ENCODE measurements around the gene ERVMER34-1. TPM values are rescaled to one million over a fixed set of nuclear protein-coding genes. Genes with fewer than 3 reads are reported as not detected.

ERVMER34-1 gene, protein sequence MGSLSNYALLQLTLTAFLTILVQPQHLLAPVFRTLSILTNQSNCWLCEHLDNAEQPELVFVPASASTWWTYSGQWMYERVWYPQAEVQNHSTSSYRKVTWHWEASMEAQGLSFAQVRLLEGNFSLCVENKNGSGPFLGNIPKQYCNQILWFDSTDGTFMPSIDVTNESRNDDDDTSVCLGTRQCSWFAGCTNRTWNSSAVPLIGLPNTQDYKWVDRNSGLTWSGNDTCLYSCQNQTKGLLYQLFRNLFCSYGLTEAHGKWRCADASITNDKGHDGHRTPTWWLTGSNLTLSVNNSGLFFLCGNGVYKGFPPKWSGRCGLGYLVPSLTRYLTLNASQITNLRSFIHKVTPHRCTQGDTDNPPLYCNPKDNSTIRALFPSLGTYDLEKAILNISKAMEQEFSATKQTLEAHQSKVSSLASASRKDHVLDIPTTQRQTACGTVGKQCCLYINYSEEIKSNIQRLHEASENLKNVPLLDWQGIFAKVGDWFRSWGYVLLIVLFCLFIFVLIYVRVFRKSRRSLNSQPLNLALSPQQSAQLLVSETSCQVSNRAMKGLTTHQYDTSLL
- not detected in 2 replicates for total RNA-seq (2014; rRNA removed; shearing (Covaris generic))

DNA sequence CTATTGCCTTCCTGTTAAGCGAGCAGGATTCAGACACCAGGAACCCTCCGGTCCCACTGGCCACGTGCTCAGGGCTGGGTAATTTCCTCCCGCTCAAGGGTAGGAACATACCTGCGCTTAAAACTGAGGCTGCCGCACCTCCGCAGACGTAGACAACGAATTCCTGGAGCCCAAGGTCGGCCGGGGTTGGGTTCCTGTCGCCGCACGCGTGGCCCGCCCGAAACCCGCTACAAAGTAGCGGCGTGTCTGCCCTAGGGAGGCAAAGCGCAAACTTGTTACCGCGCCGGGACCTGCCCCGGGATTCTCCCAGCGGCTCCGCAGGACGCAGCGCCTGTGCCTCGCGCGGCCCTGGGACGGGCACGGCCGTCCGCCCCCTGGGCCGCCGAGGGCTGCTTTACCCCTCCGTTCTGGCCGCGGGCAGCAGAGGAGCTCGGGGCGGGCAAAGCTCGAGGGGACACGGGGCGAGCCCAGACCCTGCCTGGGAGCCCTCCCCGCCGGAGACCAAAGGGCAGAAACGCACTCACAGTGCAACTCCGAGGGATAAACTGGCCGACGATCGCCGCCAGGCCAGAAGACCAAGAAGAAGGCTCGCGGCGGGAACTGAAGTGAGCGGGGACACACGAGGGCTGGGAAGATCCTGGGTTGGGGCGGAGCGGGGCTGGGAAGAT lies at the start of gene ERVMER34-1:
TSS of gene ERVMER34-1 (minus strand) at position 607 of the 668 bp plus-strand sequence. CDS start 5,905 bp downstream, outside the sequence.
- DNase-seq (ENCODE audit: low read depth) = no peak

DNA sequence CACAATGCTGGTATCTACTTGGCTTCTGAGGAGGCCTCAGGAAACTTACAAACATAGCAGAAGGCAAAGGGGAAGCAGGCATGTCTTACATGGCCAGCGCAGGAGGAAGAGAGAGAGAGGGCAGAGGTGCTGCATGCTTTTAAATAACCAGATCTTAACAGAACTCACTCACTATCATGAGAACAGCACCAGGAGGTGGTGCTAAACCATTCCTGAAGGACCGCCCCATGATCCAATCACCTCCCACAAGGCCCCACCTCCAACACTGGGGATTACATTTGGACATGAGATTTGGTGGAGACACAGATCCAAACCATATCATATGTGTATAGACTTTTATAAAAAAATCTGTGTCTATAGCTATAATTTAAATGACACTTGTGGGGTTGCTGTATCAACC lies 48.6 kb upstream of the ERVMER34-1 start:
- no peak for DNase-seq (ENCODE audit: low read depth)

DNA sequence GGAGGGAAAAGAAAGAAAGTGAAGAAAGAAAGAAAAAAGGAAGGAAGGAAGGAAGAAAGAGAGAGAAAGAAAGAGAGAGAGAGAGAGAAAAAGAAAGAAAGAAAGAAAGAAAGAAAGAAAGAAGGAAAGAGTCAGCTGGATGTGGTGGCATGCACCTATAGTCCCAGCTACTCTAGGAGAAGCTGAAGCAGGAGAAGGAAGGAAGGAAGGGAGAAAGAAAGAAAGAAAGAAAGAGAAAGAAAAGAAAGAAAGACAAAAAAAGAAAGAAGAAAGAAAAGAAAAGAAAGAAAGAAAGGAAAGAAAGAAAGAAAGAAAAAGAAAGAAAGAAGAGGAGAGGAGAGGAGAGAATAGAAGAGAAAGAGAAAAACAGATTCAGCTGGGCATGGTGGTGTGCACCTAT lies 44.3 kb upstream of the ERVMER34-1 start:
- no peak for DNase-seq (ENCODE audit: low read depth)

DNA sequence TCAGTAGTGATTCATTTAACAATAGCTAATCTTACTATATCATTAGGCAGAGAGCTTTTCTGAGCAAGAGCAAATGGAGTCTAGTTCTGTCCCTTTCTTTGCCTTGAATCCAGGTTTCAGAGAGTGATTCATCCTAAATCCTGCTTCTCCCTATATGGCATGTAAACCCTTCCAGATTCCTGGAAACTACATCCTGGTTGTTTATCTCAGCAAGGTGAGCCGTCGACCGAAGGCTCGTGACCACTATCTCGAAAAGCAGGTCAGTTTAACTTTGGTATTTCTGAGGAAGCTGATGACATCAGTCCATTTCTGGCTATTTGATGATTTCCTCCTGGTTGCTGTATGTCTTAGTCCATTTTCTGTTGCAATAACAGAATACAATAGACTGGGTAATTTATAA lies 40.7 kb upstream of the ERVMER34-1 start:
- DNase-seq (ENCODE audit: low read depth) = no peak

DNA sequence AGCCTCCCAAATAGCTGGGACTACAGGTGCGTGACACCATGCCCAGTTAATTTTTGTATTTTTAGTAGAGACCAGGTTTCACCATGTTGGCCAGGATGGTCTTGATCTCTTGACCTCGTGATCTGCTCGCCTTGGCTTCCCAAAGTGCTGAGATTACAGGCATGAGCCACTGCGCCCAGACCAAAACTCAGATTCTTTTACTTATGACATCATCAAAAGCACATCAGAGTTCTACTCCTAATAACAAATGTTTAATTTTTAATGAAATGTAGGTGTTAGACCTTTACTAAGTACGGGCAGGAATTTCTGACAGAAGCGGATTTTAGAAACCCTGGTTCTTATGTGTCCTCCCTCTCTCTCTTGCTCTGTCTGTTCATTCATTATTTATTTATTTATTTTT lies 38.5 kb upstream of the ERVMER34-1 start:
- no peak for DNase-seq (ENCODE audit: low read depth)

DNA sequence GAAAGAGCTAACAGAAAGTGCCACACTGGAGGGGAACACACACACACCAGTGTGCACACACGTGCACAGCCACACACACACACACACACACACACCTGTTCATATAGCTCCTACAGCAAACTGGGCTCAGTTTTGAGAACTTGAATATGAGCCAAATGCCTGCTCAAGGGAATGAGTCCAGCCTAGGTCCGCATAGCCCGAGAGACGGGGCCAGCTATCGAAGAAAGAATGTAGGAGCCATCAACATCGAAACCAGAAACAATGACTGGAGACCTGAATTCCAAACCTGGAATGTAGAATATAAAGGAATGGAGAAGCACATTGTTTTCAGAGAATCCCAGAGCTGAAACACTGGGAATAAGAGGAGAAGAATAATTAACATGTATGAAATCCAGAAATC lies 37.6 kb upstream of the ERVMER34-1 start:
- no peak for DNase-seq (ENCODE audit: low read depth)

DNA sequence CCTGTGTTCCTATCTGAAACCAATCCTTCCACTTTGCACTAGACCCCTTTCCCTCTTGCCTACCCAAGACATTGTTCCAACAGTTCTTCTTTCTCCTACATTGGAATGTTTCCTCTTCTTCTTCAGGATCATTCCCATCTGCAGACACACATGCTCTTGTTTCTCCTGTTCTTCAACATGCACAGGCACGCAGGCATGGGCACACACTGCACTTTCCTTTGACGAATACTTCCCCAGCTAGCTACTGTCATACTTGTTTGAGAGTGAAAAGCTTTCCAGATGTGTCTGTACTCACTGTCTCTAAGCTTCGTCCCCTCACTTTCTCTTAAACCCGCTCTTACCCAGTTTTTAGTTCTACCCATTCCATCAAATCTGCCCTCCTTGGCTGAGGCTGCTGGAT lies 31.8 kb upstream of the ERVMER34-1 start:
- DNase-seq (ENCODE audit: low read depth) = no peak

DNA sequence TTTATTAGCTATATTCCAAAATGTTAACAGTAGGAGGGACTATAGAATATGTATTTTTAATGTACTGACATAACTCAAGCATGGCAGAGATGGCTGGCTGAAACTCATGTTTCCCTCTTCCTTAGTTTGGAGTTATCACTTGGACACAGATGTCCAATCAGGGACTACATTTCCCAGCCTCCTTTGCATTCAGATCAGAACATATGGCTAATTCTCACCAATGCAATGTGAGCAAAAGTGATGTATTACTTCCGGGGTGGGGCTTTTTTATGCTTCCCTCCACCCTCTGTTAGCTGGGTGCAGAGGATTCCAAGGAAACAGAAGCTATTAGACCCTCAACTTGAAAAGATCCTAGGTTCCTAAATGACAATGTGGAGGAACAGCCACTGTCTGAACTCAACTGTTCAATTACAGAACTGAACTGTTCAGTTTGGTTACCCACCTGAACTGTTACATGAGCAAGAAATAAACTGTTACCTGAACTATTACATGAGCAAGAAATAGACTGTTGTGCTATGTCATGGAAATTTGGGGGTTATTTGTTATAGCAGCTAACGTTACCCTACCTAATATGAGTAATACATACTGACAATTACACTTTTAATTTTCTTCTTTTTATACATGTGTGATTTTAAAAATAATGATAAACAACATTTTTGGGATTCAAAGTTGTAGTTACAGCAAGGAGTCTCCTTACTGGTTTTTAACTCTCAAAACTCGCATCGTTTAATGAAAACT lies 29.6 kb upstream of the ERVMER34-1 start:
- DNase-seq (ENCODE audit: low read depth) = no peak

DNA sequence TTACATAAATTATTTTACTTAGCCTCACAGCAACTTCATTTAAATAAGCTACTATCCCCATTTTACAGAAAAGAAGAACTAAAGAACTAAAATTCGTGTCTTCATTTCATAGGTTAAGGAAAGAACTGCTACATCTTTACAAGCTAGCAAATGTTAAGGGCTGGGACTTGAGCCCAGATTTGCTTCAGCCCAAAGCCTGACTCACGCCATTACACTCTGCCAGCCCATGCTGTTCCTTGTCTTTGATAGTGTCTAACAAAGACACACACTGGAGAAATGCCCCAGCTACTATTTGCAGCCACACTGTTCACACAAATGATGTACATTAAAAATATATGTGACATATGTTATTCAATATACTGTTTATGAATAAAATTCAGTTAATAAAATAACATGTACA lies 29.0 kb upstream of the ERVMER34-1 start:
- no peak for DNase-seq (ENCODE audit: low read depth)

DNA sequence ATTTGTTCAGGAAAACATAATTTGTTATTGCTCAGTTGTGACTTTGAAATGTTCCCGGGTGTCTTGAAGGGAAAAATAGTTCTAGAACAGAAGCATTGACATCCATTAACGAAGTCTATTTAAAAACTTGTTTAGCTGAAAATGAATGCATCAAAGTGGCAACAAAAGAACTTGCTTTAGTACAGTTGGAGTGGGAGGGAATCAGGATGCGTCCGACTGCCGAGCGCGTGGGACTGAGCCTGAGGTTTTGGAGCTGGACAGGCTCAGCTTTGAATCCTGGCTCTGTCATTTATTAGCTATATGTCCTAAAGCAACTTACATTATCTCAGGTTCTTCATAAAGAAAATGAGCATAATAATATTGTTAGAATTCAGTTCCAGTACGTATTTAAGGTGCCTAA lies 9.0 kb upstream of the ERVMER34-1 start:
- no peak for DNase-seq (ENCODE audit: low read depth)

DNA sequence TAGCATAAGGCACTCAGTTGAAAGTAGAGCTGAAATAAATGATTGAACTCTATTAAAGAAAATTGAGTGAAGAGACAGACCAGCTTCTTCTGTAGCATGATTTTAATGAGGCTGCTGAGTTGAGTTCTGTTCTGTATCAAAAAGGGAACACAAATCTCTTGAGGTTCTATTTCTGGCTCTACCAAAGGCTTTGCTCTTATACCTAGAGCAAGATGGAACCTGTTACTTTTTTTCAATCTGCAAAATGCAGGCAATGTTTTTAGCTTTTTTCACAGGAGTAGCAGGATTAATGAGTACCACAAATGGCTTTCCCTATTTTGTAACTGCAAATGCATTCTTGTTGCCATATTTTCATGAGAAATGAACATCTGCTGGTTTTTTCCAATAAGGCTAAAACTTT lies 4.2 kb upstream of the ERVMER34-1 start:
- no peak for DNase-seq (ENCODE audit: low read depth)

DNA sequence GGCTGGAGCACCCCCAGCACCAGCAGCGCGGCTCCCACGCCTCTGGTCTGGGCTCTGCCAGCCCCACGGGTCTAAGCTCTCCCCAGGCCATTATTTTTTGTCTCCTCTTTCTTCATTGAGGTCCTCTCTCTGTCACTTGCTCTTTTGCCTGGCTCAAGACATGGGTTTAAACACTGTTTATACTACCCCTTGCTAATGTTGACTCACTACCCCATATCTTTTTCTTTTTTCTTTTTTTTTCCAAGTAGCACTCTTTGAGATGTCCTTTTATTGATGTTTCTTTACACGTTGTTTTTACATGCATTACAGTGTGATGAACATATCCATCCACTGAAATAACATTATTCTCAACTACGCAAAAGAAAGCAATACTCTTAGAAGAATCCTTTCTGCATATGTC lies 1.7 kb upstream of the ERVMER34-1 start:
- DNase-seq (ENCODE audit: low read depth) = no peak

DNA sequence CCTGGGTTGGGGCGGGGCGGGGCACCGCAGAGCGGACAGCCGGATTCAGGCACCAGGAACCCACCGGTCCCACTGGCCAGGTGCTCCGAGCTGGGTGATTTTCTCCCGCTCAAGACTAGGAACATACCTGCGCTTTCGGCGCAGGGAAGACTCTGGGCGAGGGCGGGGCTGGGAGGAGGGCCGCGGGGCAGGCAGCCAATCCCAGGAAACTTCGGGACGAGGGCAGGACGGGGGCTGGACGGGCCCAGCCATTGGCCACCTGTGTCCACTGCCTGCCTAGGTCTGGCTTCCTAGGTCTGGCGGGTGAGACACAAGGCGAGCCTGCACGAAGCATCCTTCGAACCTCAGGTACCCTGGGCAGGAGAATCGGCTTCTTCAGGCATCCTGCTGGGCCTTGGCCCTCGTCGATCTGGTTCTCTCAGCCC lies 274 bp upstream of the ERVMER34-1 start:
- DNase-seq (ENCODE audit: low read depth) = no peak

DNA sequence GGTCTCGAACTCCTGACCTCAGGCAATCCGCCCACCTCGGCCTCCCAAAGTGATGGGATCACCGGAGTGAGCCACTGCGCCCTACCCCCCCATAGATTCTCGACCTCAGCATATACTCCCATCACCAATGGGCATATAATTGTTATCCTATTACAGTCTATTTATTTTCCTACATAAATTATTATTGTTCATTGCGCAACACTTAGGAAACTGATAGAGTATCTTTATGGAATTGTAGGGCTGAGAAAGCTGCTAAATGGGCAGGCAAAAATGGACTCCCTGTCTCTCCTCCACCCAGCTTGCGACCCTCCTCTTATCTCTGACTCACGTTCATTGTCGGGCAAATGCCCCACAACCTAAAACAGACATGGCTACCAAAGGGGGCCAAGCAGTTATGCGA lies 1.0 kb downstream of the ERVMER34-1 start:
- no peak for DNase-seq (ENCODE audit: low read depth)

DNA sequence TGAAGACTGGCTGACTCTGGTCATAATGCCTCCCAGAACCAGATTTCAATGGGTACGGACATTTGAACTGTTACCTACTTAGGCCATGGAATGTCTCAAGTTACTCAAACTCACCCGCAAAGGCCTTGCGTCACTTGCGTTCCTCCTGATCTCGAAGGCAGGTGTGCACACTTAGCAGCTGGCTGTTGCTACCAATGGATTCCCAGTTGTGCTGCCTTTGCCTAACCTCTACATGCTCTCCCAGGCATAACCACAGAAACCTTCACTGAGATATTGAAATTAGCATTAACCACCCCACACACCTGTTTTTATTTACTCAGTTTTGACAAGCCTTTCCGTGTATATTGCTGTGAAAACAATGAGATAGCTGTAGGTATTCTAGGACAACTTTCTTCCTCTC lies 2.8 kb downstream of the ERVMER34-1 start:
- DNase-seq (ENCODE audit: low read depth) = no peak

DNA sequence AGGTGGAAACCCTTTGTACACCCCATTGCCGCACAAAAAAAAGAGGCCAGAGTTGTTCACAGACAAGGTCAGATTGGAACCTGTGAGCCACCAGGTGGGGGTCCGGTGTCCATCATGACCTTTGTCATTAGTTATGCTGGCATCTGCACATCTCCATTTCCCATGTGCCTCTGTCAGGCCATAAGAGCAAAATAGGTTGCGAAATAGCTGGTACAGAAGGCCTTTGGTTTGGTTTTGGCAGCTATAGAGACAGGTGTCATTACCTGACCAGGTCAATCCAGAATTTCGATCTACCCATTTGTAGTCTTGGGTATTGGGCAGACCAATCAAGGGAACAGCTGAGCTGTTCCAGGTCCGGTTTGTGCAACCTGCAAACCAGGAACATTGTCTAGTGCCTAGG lies 6.6 kb downstream of the ERVMER34-1 start:
- DNase-seq (ENCODE audit: low read depth) = no peak

DNA sequence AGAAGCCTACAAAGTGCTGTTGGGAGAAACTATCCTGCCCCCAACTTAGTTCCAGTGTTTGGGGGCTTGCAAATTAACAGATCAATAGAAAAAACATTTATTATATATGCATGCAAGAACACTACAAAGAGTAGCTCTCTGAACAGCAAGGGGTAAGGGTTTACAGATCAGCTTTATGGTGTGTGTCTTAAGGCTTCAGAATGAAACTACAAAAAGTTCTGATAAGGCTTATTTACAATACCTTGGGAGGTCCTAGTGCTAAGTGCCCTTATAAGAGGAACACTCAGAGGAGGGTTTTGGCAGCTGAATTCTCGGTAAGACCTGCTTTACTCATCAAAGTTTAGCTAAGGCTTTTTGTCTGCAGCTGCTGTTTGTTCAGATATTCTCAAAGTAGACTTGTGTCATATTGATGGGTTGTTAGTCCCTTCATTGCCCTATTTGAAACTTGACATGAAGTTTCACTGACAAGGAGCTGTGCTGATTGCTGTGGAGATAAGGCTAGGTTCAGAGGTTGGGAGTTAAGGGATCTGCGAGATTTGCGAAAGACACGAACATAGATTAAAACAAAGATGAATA lies 7.7 kb downstream of the ERVMER34-1 start:
- no peak for DNase-seq (ENCODE audit: low read depth)

DNA sequence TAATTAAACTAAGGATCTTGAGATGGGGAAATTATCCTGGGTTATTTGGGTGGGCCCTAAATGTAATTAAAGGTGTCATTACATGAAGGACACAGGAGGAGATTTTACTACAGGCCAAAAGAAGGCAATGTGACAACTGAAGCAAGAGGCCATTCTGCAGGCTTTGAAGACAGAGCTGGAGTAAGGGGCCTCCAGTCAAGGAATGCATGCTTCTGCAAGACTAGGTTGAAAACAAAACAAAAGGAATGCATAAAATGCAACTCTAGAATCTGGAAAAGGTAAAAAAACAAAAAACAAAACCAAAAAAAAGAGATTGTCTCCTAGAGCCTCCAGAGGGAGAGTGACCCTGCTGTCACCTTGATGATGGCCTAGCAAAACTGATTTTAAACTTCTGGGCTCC lies 21.6 kb downstream of the ERVMER34-1 start:
- no peak for DNase-seq (ENCODE audit: low read depth)

DNA sequence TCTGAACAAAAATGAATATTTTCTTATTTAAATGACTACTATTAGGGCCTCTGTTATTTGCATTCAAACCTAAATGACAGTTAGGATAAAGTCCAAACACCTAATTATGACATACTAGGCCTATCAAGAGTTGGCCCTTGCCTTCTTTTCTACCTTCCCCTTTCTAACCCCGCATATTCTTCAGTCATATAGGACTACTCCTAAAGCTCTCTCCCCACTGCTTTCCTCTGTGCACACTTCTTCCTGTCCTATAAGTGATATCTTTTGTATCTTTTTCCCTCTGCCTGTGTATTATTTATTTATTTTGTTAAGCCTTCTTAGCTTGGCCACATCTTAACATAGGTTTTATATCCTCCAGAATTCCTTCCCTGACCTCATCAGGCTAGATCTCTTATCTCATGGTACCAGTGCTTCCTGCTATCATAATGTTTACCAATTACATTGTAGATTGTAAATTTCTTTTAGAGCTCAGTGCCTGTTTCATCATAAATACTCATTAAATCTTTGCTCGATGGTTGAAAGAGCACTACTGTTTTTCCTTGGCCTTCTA lies 22.5 kb downstream of the ERVMER34-1 start:
- DNase-seq (ENCODE audit: low read depth) = no peak

DNA sequence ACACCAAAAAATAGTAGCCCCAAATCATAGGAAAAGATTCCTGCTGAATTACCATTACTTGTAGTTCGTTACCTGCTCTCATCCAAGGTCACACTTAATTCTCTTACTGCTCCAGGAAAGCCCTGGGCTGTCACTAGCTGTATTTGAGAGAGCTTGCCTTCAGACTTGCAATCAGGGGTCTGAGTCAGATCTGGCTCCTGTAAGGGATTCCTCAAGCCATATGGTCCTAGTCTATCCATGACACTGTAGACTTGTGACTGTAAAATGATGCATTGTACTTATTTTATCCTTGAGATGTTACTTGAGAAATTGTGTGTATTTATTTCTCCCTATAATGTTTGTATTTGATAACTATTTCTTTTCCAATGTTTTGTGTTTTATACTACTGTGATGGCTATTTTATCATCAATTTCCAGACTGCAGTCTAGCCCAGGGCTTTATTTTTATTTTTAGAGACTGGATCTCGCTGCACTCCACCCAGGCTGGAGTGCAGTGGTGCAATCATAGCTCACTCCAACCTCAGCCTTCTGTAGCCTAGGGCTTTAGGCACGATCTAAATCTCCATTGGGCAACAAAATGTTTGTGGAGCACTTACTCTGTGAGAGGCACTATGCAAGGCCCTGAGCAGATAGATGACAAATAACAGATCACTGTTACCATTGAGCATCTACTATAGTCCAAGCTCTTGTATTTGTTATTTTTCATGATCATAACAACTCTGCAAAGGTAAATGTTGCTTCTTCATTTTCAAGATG lies 24.2 kb downstream of the ERVMER34-1 start:
- DNase-seq (ENCODE audit: low read depth) = no peak

Data from Daoy (cell line).